HG03565 (cell line): ENCODE results near the gene PACRG.

Experiments used
- ATAC-seq: cut with Tn5 transposase; IDR thresholded peaks from one replicate; pipeline ENCODE4 v1.9.1; 2021; ENCODE audit warnings: mild to moderate bottlenecking, moderate library complexity; ENCODE audit not compliant: unreplicated experiment

Gene PACRG

DNA sequence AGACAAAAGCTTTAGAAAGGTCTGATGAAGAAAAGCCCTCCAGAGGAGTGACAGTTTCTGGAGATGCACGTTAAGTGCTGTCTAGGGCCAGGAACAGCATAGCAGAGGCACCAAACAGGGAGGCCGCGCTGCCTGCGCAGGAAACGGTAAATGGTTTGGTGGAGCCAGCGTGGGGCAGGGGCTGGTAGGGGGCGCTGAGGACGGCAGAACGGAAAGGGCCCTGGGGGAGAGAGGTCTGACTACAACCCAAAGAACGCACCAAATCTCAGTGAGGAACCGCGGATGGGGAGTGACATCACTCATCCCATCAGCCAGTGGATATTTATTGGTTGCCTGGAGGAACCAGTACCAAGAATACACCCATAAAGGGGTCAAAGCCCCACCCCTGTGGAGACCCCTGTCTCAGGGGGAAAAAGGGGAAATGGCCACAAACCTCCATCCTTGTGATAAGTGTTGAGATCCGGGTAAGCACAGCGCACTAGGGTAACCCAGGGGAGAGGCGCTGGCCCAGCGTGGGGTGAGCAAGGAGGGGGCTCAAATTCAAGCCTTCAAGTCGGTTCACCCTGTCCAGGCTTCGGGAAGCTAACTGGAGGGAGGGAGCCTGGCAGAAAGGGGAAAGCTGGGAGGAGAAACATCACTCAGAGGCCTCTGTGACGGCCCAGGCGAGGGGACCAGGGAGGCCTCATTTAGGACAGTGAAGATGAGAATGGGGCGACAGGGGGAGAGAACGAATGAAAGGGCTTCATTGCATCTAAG lies 437.6 kb downstream of the PACRG start:
- ATAC-seq: no peak

- ATAC-seq: no peak
Observed at GRCh38 chr6:163165922-163166321, 438.1 kb downstream of the PACRG start.

GRCh38 chr6:163166507-163166906 lies 438.7 kb downstream of the PACRG start:
- no peak for ATAC-seq

GRCh38 chr6:163169521-163169920 lies 441.7 kb downstream of the PACRG start:
- ATAC-seq: no peak

- ATAC-seq: peak; percentile 81
Observed at GRCh38 chr6:163170294-163170883, 442.6 kb downstream of the PACRG start.

GRCh38 chr6:163173741-163174140 lies 446.0 kb downstream of the PACRG start:
- ATAC-seq: no peak

DNA sequence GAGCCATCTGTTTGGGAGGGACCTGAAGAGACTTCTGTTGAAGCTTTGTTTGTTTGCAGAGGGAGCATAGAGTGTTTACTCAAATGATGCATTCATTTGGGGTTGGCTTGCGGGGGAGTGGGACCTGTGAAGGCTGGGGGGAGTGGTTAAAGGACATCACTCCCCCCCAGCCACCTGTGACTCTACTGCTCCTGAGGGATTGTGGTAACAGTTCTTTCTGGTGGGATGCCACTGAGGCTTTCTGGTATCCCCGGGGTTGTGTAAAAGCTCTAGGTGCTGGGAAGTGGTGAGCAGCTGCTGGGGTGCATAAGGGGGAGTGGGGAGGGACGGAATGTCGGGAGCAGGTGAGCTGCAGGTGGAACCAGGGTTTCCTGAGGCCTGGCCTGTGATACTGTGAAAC lies 447.5 kb downstream of the PACRG start:
- no peak for ATAC-seq

DNA sequence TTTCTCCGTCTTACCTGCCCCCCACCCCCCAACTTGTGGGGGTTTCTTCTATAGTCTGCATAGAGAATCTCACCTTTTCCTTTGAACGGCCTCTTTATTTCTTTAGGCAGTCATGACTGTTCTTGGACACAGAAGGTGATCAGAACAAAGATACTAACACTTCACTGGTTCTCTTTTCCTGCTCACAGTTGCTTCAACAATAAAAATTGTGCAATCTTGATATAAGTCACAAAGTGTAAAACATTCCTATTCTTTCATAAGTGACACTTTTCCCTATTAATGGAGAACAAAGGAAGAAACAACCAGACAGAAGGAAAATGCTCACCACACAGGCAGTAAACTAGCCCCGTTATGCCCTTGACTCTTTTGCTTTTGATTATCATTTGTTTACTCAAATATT lies 448.3 kb downstream of the PACRG start:
- no peak for ATAC-seq

DNA sequence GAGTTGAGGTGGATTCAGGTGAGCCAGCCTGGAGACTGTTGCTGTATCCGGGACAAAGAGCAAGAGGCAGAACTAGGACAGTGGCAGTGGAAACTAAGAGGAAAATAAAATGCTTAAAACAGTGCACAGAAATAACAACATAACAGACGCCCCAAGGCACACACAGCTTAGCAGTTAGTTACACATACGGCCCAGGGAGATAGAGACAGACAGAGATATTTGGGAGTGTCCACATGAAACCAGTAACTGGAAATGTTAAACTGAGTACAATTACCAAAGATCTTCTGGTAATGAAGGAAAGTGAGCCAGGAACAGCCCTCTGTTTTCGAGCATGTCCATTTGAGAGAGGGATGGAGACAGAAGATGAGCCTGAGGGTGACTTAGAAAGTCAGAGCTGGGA lies 449.2 kb downstream of the PACRG start:
- no peak for ATAC-seq

- no peak for ATAC-seq
Observed at GRCh38 chr6:163177892-163178420, 450.2 kb downstream of the PACRG start.

DNA sequence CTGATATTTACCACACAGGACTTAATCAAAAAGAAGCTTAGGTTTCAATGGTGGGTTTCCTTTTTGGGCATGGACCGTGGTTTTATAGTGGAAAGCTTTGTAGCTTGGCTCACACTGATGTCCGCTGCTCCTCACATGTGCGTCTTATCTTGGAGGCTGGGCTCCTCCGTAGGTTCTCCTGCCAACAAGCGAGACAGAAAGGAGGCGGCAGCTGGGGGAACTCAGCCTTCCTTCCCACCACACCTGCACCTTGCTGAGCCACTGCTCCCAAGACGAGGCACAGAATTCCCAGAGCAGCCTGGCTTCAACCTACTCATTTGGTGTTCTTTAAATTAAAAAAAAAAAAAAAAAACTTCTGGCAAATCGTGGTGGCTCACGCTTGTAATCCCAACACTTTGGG lies 451.3 kb downstream of the PACRG start:
- ATAC-seq: no peak

- ATAC-seq: no peak
Observed at GRCh38 chr6:163179721-163180120, 451.9 kb downstream of the PACRG start.

DNA sequence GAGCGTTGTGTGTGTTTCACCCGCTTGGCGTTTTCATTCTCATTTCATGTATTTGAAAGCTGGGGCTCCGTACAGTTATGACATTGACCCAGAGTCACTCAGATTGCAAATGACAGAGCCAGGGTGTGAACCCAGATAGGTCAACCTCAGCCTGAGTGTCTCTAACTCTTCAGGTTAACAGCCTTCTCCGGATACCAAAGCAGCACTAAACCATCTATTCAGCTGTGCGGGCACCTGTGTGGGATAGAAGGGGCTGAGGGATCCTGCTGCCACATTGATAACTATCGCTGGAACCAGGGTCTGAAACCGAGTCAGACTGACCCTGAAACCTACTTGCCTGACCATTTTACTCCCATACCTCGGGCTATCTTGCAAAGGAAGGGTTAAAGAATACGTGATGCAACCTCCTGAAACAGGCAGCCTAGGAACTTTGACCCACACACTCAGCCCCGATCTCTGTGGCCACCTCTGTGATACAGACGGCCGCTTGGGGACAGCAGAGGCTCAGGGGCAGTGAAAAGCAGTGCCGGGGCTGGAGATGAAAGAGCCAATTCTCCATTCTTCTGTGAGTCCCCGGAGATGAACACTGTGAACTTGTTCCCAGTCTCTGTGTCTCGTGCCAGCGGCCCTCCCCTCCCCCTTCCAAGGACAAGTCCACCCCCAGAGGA lies 453.2 kb downstream of the PACRG start:
- no peak for ATAC-seq

DNA sequence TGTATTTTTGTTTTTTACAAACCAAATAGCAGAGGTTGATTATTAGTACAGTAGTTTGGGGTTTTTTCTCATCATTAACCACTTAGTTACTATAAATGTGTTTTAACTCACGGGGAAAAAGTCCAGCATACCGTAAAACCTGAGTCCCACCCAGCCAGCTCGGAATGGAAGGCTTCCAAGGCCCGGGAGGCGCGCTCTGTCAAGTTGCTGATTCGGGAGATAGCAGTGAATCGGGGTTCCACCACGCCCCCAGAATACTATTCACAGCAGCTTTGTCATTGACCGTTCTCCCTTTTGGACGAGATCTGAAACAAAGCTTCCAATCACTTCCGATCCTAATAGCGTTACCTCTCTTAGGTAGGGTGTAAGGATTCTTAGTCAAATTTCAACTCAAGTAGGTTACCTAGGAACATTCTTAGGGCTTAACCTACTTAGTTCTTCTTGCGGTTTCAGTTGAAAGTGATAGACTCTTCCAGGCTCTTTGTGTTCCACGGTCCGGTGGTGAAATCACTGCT lies 453.9 kb downstream of the PACRG start:
- no peak for ATAC-seq

DNA sequence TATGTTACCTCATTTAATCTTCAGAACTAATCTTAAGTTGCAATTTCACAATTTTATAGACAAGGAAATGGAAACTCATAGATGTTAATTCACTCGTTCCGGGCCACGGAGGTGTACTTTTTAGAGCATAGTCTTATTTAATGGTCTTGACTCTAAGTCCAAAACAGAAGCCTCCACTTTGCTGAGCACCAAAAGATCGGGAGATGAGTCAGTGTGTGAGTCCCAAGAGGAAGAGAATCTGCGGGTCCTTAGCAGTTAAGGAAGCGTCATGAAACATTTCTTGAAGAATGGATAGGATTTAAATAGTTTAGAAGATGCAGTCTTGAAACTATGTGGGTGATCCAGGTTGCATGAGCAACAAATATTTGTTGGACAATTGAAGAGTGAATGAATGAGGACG lies 454.9 kb downstream of the PACRG start:
- no peak for ATAC-seq

GRCh38 chr6:163183806-163184205 lies 456.0 kb downstream of the PACRG start:
- no peak for ATAC-seq

DNA sequence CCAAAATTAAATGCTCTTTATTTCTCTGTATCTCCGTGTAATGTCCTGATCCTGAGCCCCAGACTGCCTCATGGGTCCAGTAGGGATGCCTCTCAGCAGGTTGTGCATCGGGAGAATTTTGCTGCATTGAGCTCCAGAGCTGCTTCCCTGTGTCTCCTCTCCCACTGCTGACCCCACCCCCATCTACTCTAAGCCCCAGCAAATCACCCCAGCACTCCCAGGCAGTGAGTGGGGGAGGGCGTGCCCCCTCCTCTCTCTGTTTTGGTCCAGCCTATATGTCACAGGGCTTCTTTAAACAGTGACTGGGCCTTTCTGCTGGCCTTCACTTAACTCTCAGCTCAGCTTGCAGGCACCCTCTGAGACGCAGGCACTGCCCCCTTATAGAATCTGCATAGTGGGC lies 458.0 kb downstream of the PACRG start:
- ATAC-seq: no peak

DNA sequence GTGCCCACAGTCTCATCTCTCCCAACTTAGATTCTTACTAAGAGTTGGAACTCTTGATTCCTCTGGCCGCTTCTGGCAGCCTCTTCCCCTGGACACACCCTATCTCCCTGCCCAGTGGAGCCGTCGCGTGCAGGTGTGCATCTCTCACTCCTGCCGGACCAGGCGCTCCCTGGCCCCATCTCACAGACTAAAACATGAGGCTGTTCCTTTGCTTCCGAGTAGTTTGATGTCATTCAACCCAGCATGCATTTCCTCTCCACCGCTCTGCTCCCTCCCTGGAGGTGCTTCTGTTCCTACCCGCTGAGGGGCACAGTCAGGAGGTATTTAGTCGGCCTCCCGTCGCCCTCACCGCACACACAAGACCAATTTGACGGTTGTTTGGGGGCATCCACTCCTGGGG lies 458.8 kb downstream of the PACRG start:
- ATAC-seq: no peak

DNA sequence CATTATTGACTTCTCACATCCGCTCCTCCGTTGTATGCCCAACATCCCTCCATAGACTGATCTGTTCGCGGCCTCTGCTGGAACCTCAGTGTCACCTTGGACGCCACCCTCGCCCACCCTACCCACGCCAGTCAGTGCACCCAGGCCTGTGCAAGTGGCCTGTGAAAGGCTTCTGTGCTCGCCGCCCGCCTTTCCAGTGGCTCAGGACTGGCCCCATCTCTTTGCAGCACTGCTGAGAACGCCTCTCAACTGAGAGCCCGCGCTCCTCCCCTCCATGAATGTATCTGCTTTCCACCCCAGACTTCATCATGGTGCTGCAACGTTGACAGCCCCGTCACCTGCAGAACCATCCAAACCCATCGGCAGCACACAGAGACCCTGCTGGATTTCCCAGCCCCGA lies 459.4 kb downstream of the PACRG start:
- ATAC-seq: no peak

- ATAC-seq: no peak
Observed at GRCh38 chr6:163187606-163188005, 459.8 kb downstream of the PACRG start.

DNA sequence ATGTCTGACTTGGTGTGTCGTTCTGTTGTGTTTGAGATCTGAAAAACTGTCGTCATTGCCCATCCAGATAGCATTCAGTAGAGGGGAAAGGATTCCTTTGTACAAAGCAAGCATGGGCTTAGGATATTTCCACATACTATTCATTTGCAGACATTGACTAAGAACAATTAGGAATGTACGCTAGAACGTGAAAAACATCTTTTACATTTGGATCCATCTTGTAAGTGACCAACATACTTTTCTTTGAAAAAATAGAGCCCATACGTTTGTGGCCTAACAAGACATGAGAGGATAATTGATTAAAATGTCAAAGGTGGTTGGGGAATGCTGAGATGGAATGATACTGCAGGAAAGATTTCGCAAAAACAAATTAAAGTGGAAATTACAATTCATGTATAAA lies 461.0 kb downstream of the PACRG start:
- no peak for ATAC-seq

DNA sequence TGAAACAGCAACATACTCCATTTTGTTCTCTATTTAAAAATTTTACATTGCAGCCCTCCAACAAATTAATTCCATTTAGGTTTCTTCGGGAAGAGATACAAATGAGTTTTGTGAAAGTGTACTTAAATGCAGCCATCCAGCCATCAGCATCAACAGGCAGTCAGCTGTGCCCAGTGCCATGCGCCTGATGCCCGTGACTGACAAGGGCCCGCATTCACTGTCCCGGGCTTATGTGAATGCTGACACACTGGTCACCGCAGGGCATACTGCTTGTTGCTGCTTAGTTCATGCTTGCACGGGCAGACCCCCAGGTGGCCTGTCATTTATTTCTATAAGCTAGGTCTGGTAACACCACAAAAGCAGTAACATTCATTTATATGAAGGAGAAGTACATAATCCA lies 461.8 kb downstream of the PACRG start:
- ATAC-seq: no peak
